ENCODE measurements around the gene DNAJB6.

- no peak for TF ChIP-seq TCF7 (CRISPR knock-in tag; IDR thresholded peaks at IDR 0.05; ENCODE audit: low read depth)
- no peak for TF ChIP-seq ATF3 (CRISPR knock-in tag; conservative IDR thresholded peaks at IDR 0.05)
- TF ChIP-seq CTCF (IDR thresholded peaks at IDR 0.05) = no peak
- no peak for TF ChIP-seq ZNF512 (CRISPR knock-in tag; IDR thresholded peaks at IDR 0.05; ENCODE audit: borderline replicate concordance)
- TF ChIP-seq SP1 (CRISPR knock-in tag; conservative IDR thresholded peaks at IDR 0.05) = no peak
- TF ChIP-seq GABPB1 (CRISPR knock-in tag; IDR thresholded peaks at IDR 0.05) = no peak
- no peak for TF ChIP-seq NFYB (CRISPR knock-in tag; conservative IDR thresholded peaks at IDR 0.05; ENCODE audit: low read depth)
- TF ChIP-seq SOX15 (CRISPR knock-in tag; IDR thresholded peaks at IDR 0.05) = no peak
- TF ChIP-seq CBFB (CRISPR knock-in tag; IDR thresholded peaks at IDR 0.05; ENCODE audit: low read depth) = no peak
- no peak for TF ChIP-seq ELF4 (CRISPR knock-in tag; IDR thresholded peaks at IDR 0.05; ENCODE audit: low read depth)
- no peak for TF ChIP-seq HMGXB4 (CRISPR knock-in tag; IDR thresholded peaks at IDR 0.05)
- no peak for TF ChIP-seq FOXP1 (CRISPR knock-in tag; IDR thresholded peaks at IDR 0.05; ENCODE audit: borderline replicate concordance)
- TF ChIP-seq ZNF138 (CRISPR knock-in tag; conservative IDR thresholded peaks at IDR 0.05) = no peak
- no peak for TF ChIP-seq AFF4 (CRISPR knock-in tag; IDR thresholded peaks at IDR 0.05; ENCODE audit: borderline replicate concordance)
Observed at GRCh38 chr7:157348548-157348947, 11.7 kb downstream of the DNAJB6 start.

All from WTC11 (cell line).